Measurements from ENCODE around the gene FREM3.

FREM3 gene

GRCh38 chr4:143654571-143654970, 45.9 kb downstream of the FREM3 start:
- H3K9me3 Mint-ChIP-seq, result peaks cover 4% of the 10 kb centered on the region
- no peak overlapping the region for H3K27ac Mint-ChIP-seq
- H3K4me3 Mint-ChIP-seq, result no peak overlapping the region
- no peaks in the 10 kb centered on the region for H3K36me3 Mint-ChIP-seq (ENCODE audit: low read depth)
- TF ChIP-seq CTCF (IDR thresholded peaks at IDR 0.05), result no peak
- H3K27me3 Mint-ChIP-seq (ENCODE audit: low read depth, poor library complexity), result peaks cover 4% of the 10 kb centered on the region
- no peaks in the 10 kb centered on the region for H3K4me1 Mint-ChIP-seq
- DNase-seq, result no peak

GRCh38 chr4:143653031-143653430, 47.4 kb downstream of the FREM3 start:
- Mint-ChIP-seq H3K27me3 (ENCODE audit: low read depth, poor library complexity) (peaks cover 4% of the 10 kb centered on the region), H3K27ac (no peak overlapping the region), H3K36me3 (ENCODE audit: low read depth) (no peaks in the 10 kb centered on the region)

GRCh38 chr4:143643399-143643798, 57.1 kb downstream of the FREM3 start:
- H3K36me3 Mint-ChIP-seq (ENCODE audit: low read depth), result no peaks in the 10 kb centered on the region
- no peak overlapping the region for H3K4me3 Mint-ChIP-seq
- DNase-seq, result no peak
- H3K27me3 Mint-ChIP-seq (ENCODE audit: low read depth, poor library complexity), result peaks cover 4% of the 10 kb centered on the region
- H3K9me3 Mint-ChIP-seq, result peaks cover 20% of the 10 kb centered on the region
- no peaks in the 10 kb centered on the region for H3K4me1 Mint-ChIP-seq
- TF ChIP-seq CTCF (IDR thresholded peaks at IDR 0.05), result no peak
- H3K27ac Mint-ChIP-seq, result no peak overlapping the region

More at GRCh38 chr4:143653031-143653430, 47.4 kb downstream of the FREM3 start:
- no peak for TF ChIP-seq CTCF (IDR thresholded peaks at IDR 0.05)
- DNase-seq, result no peak
- Mint-ChIP-seq H3K4me3 (no peak overlapping the region), H3K4me1 (no peaks in the 10 kb centered on the region), H3K9me3 (peaks cover 7% of the 10 kb centered on the region)

GRCh38 chr4:143642611-143643010, 57.9 kb downstream of the FREM3 start:
- peaks cover 8% of the 10 kb centered on the region for H3K27me3 Mint-ChIP-seq (ENCODE audit: low read depth, poor library complexity)
- no peak overlapping the region for H3K4me3 Mint-ChIP-seq
- H3K27ac Mint-ChIP-seq, result no peak overlapping the region
- no peak for TF ChIP-seq CTCF (IDR thresholded peaks at IDR 0.05)
- H3K4me1 Mint-ChIP-seq, result no peaks in the 10 kb centered on the region
- H3K9me3 Mint-ChIP-seq, result peaks cover 13% of the 10 kb centered on the region
- no peak for DNase-seq
- H3K36me3 Mint-ChIP-seq (ENCODE audit: low read depth), result no peaks in the 10 kb centered on the region

GRCh38 chr4:143641361-143641760, 59.1 kb downstream of the FREM3 start:
- Mint-ChIP-seq H3K27me3 (ENCODE audit: low read depth, poor library complexity) (peaks cover 8% of the 10 kb centered on the region), H3K36me3 (ENCODE audit: low read depth) (no peaks in the 10 kb centered on the region), H3K27ac (no peak overlapping the region), H3K9me3 (peaks cover under 1% of the 10 kb centered on the region), H3K4me1 (no peaks in the 10 kb centered on the region), H3K4me3 (no peak overlapping the region)
- no peak for DNase-seq
- TF ChIP-seq CTCF (IDR thresholded peaks at IDR 0.05), result no peak

GRCh38 chr4:143634763-143635162, 65.7 kb downstream of the FREM3 start:
- Mint-ChIP-seq H3K9me3 (no peaks in the 10 kb centered on the region), H3K36me3 (ENCODE audit: low read depth) (no peaks in the 10 kb centered on the region), H3K27me3 (ENCODE audit: low read depth, poor library complexity) (peaks cover 7% of the 10 kb centered on the region), H3K27ac (no peak overlapping the region), H3K4me1 (no peaks in the 10 kb centered on the region), H3K4me3 (no peak overlapping the region)
- no peak for DNase-seq
- no peak for TF ChIP-seq CTCF (IDR thresholded peaks at IDR 0.05)

Data from nephron progenitor cell (in vitro differentiated cells).